Inflammatory macrophage (primary cell): ENCODE measurements around the gene NTNG2.
"Not testable (repeated sequence)": the region's sequence is repeated elsewhere in the genome, so short reads cannot be mapped to it uniquely, and the experiment has no call there.

Experiments used
- DNase-seq, 2 donors: peaks; one replicate each; pipeline ENCODE4 v3.0.0-alpha.2; 2020 to 2022
- total RNA-seq, 18 experiments: gene quantifications; one replicate each; lab custom pipeline; 2026; ENCODE audit warnings: mixed read lengths in 6 of 18, inconsistent platforms in 2 of 18; lab: John Stamatoyannopoulos, UW

NTNG2 gene
- 0 to 0.89 (median 0.11) reads per million in 18 experiments for total RNA-seq

GRCh38 chr9:132161743-132162184 is at the start of gene NTNG2:
Gene NTNG2, plus strand, starts transcription at chr9:132162058. Its CDS starts 4,774 bp downstream, at chr9:132166832.
- no peak for DNase-seq

GRCh38 chr9:132114102-132114707 is 47.7 kb upstream of the NTNG2 start:
- peak; percentile 13 to 19 for DNase-seq

GRCh38 chr9:132116583-132116982 is 45.3 kb upstream of the NTNG2 start:
- DNase-seq = no peak

- DNase-seq = no peak
Observed at GRCh38 chr9:132117694-132118093, 44.2 kb upstream of the NTNG2 start.

GRCh38 chr9:132121021-132121420 is 40.8 kb upstream of the NTNG2 start:
- DNase-seq = no peak

GRCh38 chr9:132124800-132125199 is 37.1 kb upstream of the NTNG2 start:
- no peak for DNase-seq

GRCh38 chr9:132125361-132125760 is 36.5 kb upstream of the NTNG2 start:
- DNase-seq = no peak

GRCh38 chr9:132125944-132126679 is 35.7 kb upstream of the NTNG2 start:
- no peak for DNase-seq

- DNase-seq = no peak
Observed at GRCh38 chr9:132126680-132127236, 35.1 kb upstream of the NTNG2 start.

GRCh38 chr9:132127888-132128534 is 33.8 kb upstream of the NTNG2 start:
- no peak for DNase-seq

- DNase-seq = no peak
Observed at GRCh38 chr9:132129535-132129934, 32.3 kb upstream of the NTNG2 start.

GRCh38 chr9:132134085-132134484 is 27.8 kb upstream of the NTNG2 start:
- not testable (repeated sequence) for DNase-seq

- DNase-seq = no peak
Observed at GRCh38 chr9:132135456-132135855, 26.4 kb upstream of the NTNG2 start.

GRCh38 chr9:132136151-132136780 is 25.6 kb upstream of the NTNG2 start:
- no peak for DNase-seq

GRCh38 chr9:132141344-132141947 is 20.4 kb upstream of the NTNG2 start:
- DNase-seq = peak in 1 of 2 donors; percentile 8

GRCh38 chr9:132141948-132142594 is 19.8 kb upstream of the NTNG2 start:
- DNase-seq = no peak

GRCh38 chr9:132142924-132143323 is 18.9 kb upstream of the NTNG2 start:
- DNase-seq = no peak

- DNase-seq = no peak
Observed at GRCh38 chr9:132143359-132143758, 18.5 kb upstream of the NTNG2 start.

GRCh38 chr9:132144708-132145365 is 17.0 kb upstream of the NTNG2 start:
- DNase-seq = no peak

- no peak for DNase-seq
Observed at GRCh38 chr9:132146039-132146438, 15.8 kb upstream of the NTNG2 start.

GRCh38 chr9:132146575-132146974 is 15.3 kb upstream of the NTNG2 start:
- no peak for DNase-seq
